OCI-LY3 (cell line): ENCODE results near the gene PRKAG3.

Experiments
- H2AFZ ChIP-seq: fragments of 200-600, 300-600 bp; shearing (Covaris generic); 2 replicates; pipeline ENCODE4 v1.6.0; 2014; ENCODE audit warnings: antibody characterized with exemption, low read depth, low read length
- H3K27ac ChIP-seq: fragments of 200-600, 300-600 bp; sonication (generic); 2 replicates; pipeline ENCODE4 v1.5.1; 2014; ENCODE audit warnings: mild to moderate bottlenecking, low read length, moderate library complexity, mixed read lengths
- H3K27me3 ChIP-seq: fragments of 200-600, 300-600 bp; sonication (generic); 2 replicates; pipeline ENCODE4 v1.6.1; 2014; ENCODE audit warnings: low read depth, low read length, mixed read lengths
- H3K36me3 ChIP-seq: fragments of 200-600, 300-600 bp; sonication (generic); replicated peaks from 2 replicates; pipeline ENCODE3; 2014; ENCODE audit warnings: low read depth, low read length, mixed read lengths
- H3K4me1 ChIP-seq: fragments of 300-600, 200-600 bp; sonication (generic); 2 replicates; pipeline ENCODE4 v1.6.1; 2014; ENCODE audit warnings: low read length, mixed read lengths
- H3K4me2 ChIP-seq: fragments of 200-600, 300-600 bp; sonication (generic); 2 replicates; pipeline ENCODE4 v1.6.1; 2014; ENCODE audit warnings: low read length, mixed read lengths
- H3K4me3 ChIP-seq: fragments of 300-600, 200-600 bp; sonication (generic); 2 replicates; pipeline ENCODE4 v1.5.1; 2014; ENCODE audit warnings: antibody characterized with exemption, mild to moderate bottlenecking, low read length, moderate library complexity
- H3K79me2 ChIP-seq: fragments of 300-600, 200-600 bp; shearing (Covaris generic); 2 replicates; pipeline ENCODE4 v1.6.1; 2014; ENCODE audit warnings: mild to moderate bottlenecking, low read length, mixed read lengths
- H3K9ac ChIP-seq: fragments of 300-600, 200-600 bp; shearing (Covaris generic); 2 replicates; pipeline ENCODE4 v1.6.0; 2014; ENCODE audit warnings: mild to moderate bottlenecking, low read length, moderate library complexity
- H3K9me3 ChIP-seq: fragments of 200-600, 300-600 bp; shearing (Covaris generic); 2 replicates; pipeline ENCODE4 v1.6.1; 2014; ENCODE audit warnings: low read length, mixed read lengths; ENCODE audit not compliant: insufficient read depth
- H4K20me1 ChIP-seq: fragments of 200-600, 300-600 bp; sonication (generic); 2 replicates; pipeline ENCODE4 v1.6.1; 2016; ENCODE audit warnings: low read length, mixed read lengths; ENCODE audit not compliant: insufficient read depth
- CTCF ChIP-seq: fragments of 200-600, 300-600 bp; sonication (generic); IDR thresholded peaks from 2 replicates; pipeline ENCODE4 v1.5.1; 2014; ENCODE audit warnings: antibody characterized with exemption, low read length, low read depth
- EZH2phosphoT487 ChIP-seq: fragments of 200-600 bp; shearing (Covaris generic); IDR thresholded peaks from 2 replicates; pipeline ENCODE4 v1.6.1; 2018; ENCODE audit warnings: antibody characterized with exemption, mixed run types, low read depth

The PRKAG3 gene

GRCh38 chr2:218878926-218879761, 47.5 kb upstream of the PRKAG3 start:
- no peaks in the 10 kb centered on the region for H3K27me3 ChIP-seq
- H3K27ac ChIP-seq, result peak overlapping the region; percentile 98

GRCh38 chr2:218878486-218878885, 46.9 kb upstream of the PRKAG3 start:
- no peaks in the 10 kb centered on the region for H4K20me1 ChIP-seq
- peak overlapping the region; percentile 98 for H3K27ac ChIP-seq
- H3K4me1 ChIP-seq, result peaks cover 53% of the 10 kb centered on the region
- peaks cover 23% of the 10 kb centered on the region for H3K36me3 ChIP-seq
- H3K79me2 ChIP-seq, result peaks cover 33% of the 10 kb centered on the region
- peak overlapping the region; percentile 98; the same call in 1 of the 2 replicates for H3K9ac ChIP-seq
- H3K4me3 ChIP-seq, result peak overlapping the region; percentile 46; the same call in 1 of the 2 replicates
- H3K9me3 ChIP-seq, result no peaks in the 10 kb centered on the region
- no peak for TF ChIP-seq CTCF
- TF ChIP-seq EZH2phosphoT487, result no peak
- no peak overlapping the region for H2AFZ ChIP-seq
- H3K27me3 ChIP-seq, result no peaks in the 10 kb centered on the region
- H3K4me2 ChIP-seq, result peak overlapping the region; percentile 95

More at GRCh38 chr2:218878926-218879761, 47.5 kb upstream of the PRKAG3 start:
- Histone ChIP-seq H3K36me3 (peaks cover 26% of the 10 kb centered on the region), H3K4me1 (peaks cover 58% of the 10 kb centered on the region), H3K9me3 (no peaks in the 10 kb centered on the region), H4K20me1 (no peaks in the 10 kb centered on the region), H3K79me2 (peaks cover 36% of the 10 kb centered on the region), H3K4me3 (peak overlapping the region; percentile 99), H3K9ac (peak overlapping the region; percentile 98), H2AFZ (no peak overlapping the region), H3K4me2 (peak overlapping the region; percentile 95)
- TF ChIP-seq CTCF (no peak), EZH2phosphoT487 (no peak)

GRCh38 chr2:218877891-218878290, 46.3 kb upstream of the PRKAG3 start:
- peak overlapping the region; percentile 10; the same call in 1 of the 2 replicates for H3K27ac ChIP-seq
- TF ChIP-seq CTCF (no peak), EZH2phosphoT487 (no peak)
- peaks cover 49% of the 10 kb centered on the region for H3K4me1 ChIP-seq
- H4K20me1 ChIP-seq, result no peaks in the 10 kb centered on the region
- H3K4me2 ChIP-seq, result peak overlapping the region; percentile 95
- no peaks in the 10 kb centered on the region for H3K9me3 ChIP-seq
- H3K9ac ChIP-seq, result peak overlapping the region; percentile 98; the same call in 1 of the 2 replicates
- no peak overlapping the region for H2AFZ ChIP-seq
- H3K4me3 ChIP-seq, result peak overlapping the region; percentile 46; the same call in 1 of the 2 replicates
- H3K36me3 ChIP-seq, result peaks cover 20% of the 10 kb centered on the region
- H3K27me3 ChIP-seq, result no peaks in the 10 kb centered on the region
- peaks cover 29% of the 10 kb centered on the region for H3K79me2 ChIP-seq

GRCh38 chr2:218877331-218877730, 45.7 kb upstream of the PRKAG3 start:
- TF ChIP-seq EZH2phosphoT487 (no peak), CTCF (no peak)
- Histone ChIP-seq H3K4me3 (no peak overlapping the region; the same call in 1 of the 2 replicates), H3K9me3 (no peaks in the 10 kb centered on the region), H3K36me3 (peaks cover 15% of the 10 kb centered on the region), H3K27me3 (no peaks in the 10 kb centered on the region), H3K79me2 (peaks cover 26% of the 10 kb centered on the region), H2AFZ (no peak overlapping the region), H3K9ac (peak overlapping the region; percentile 98; the same call in 1 of the 2 replicates), H3K4me1 (peaks cover 47% of the 10 kb centered on the region), H3K27ac (peak overlapping the region; percentile 10; the same call in 1 of the 2 replicates), H4K20me1 (no peaks in the 10 kb centered on the region), H3K4me2 (peak overlapping the region; percentile 95; the same call in 1 of the 2 replicates)
